SK-N-MC (cell line): ENCODE results near the gene OAT.
"Not testable (repeated sequence)": the region's sequence is repeated elsewhere in the genome, so short reads cannot be mapped to it uniquely, and the experiment has no call there.

ENCODE experiments used
- DNase-seq: peaks from one replicate; pipeline ENCODE4 v3.0.0-alpha.2; 2011; ENCODE audit warnings: low read depth, low spot score
- H3K27ac ChIP-seq: fragments of 200-600 bp; sonication (generic); 2 replicates; pipeline ENCODE4 v1.5.1; 2016; ENCODE audit warnings: mixed run types
- H3K36me3 ChIP-seq: fragments of 200-600 bp; sonication (generic); 2 replicates; pipeline ENCODE4 v1.6.1; 2017; ENCODE audit warnings: antibody characterized with exemption, low read length, mixed read lengths; ENCODE audit not compliant: insufficient read depth
- H3K4me3 ChIP-seq: fragments of 200-600 bp; sonication (generic); 2 replicates; pipeline ENCODE4 v1.5.1; 2016
- H3K9ac ChIP-seq: fragments of 200-600 bp; sonication (generic); 2 replicates; pipeline ENCODE4 v1.8.0; 2017; ENCODE audit warnings: mixed run types, mixed read lengths; ENCODE audit not compliant: insufficient read length
- H3K9me3 ChIP-seq: fragments of 200-600 bp; sonication (generic); 2 replicates; pipeline ENCODE4 v1.6.1; 2017; ENCODE audit warnings: low read depth, mild to moderate bottlenecking, antibody characterized with exemption, low read length, moderate library complexity, mixed read lengths
- EZH2 ChIP-seq: fragments of 200-600 bp; sonication (generic); IDR thresholded peaks from one replicate; pipeline ENCODE4 v1.6.1; 2017; ENCODE audit warnings: antibody characterized with exemption
- FOXP2 ChIP-seq: optimal IDR thresholded peaks from 2 replicates; pipeline ENCODE3; 2011; ENCODE audit warnings: mild to moderate bottlenecking, moderate library complexity; ENCODE audit not compliant: insufficient read depth; ENCODE audit errors: extremely low read length, control extremely low read depth
- POLR2AphosphoS5 ChIP-seq: IDR thresholded peaks from 2 replicates; pipeline ENCODE4 v1.6.1; 2012; ENCODE audit warnings: mild to moderate bottlenecking, low read depth, low read length, borderline replicate concordance

Gene OAT

GRCh38 chr10:124372899-124373298, 45.8 kb downstream of the OAT start:
- no peak overlapping the region for H3K27ac ChIP-seq
- DNase-seq = no peak
- TF ChIP-seq FOXP2 = no peak
- TF ChIP-seq POLR2AphosphoS5 = no peak
- no peak for TF ChIP-seq EZH2

GRCh38 chr10:124370426-124370825, 48.3 kb downstream of the OAT start:
- DNase-seq = no peak
- H3K9ac ChIP-seq = no peak overlapping the region

More at GRCh38 chr10:124372899-124373298, 45.8 kb downstream of the OAT start:
- Histone ChIP-seq H3K9me3 (no peaks in the 10 kb centered on the region), H3K9ac (no peak overlapping the region), H3K4me3 (no peak overlapping the region), H3K36me3 (no peaks in the 10 kb centered on the region)

GRCh38 chr10:124369986-124370385, 48.7 kb downstream of the OAT start:
- TF ChIP-seq FOXP2 (no peak), POLR2AphosphoS5 (no peak), EZH2 (no peak)
- Histone ChIP-seq H3K9me3 (no peaks in the 10 kb centered on the region), H3K36me3 (no peaks in the 10 kb centered on the region), H3K9ac (no peak overlapping the region), H3K27ac (no peak overlapping the region), H3K4me3 (no peak overlapping the region)
- DNase-seq = no peak

More at GRCh38 chr10:124370426-124370825, 48.3 kb downstream of the OAT start:
- Histone ChIP-seq H3K9me3 (no peaks in the 10 kb centered on the region), H3K4me3 (no peak overlapping the region), H3K36me3 (no peaks in the 10 kb centered on the region), H3K27ac (no peak overlapping the region)
- TF ChIP-seq EZH2 (no peak), POLR2AphosphoS5 (no peak), FOXP2 (no peak)

- DNase-seq, H3K9me3 ChIP-seq, H3K4me3 ChIP-seq, H3K36me3 ChIP-seq, H3K27ac ChIP-seq, H3K9ac ChIP-seq: not testable (repeated sequence)
These were observed 49.2 kb downstream of the OAT start for GRCh38 chr10:124369533-124369932.

GRCh38 chr10:124369066-124369465, 49.7 kb downstream of the OAT start:
- TF ChIP-seq FOXP2 = no peak
- no peak for TF ChIP-seq POLR2AphosphoS5
- TF ChIP-seq EZH2 = no peak
- no peak for DNase-seq
- no peaks in the 10 kb centered on the region for H3K9me3 ChIP-seq
- H3K36me3 ChIP-seq = no peaks in the 10 kb centered on the region
- H3K27ac ChIP-seq = no peak overlapping the region
- no peak overlapping the region for H3K9ac ChIP-seq
- no peak overlapping the region for H3K4me3 ChIP-seq

GRCh38 chr10:124367936-124368335, 50.8 kb downstream of the OAT start:
- TF ChIP-seq POLR2AphosphoS5 = no peak
- no peak for TF ChIP-seq EZH2
- no peak for TF ChIP-seq FOXP2
- Histone ChIP-seq H3K4me3 (no peak overlapping the region), H3K27ac (no peak overlapping the region), H3K9ac (no peak overlapping the region), H3K36me3 (no peaks in the 10 kb centered on the region), H3K9me3 (no peaks in the 10 kb centered on the region)
- no peak for DNase-seq

- DNase-seq = no peak
- Histone ChIP-seq H3K27ac (no peak overlapping the region), H3K9me3 (no peaks in the 10 kb centered on the region), H3K4me3 (no peak overlapping the region), H3K36me3 (no peaks in the 10 kb centered on the region), H3K9ac (no peak overlapping the region)
- TF ChIP-seq FOXP2 (no peak), POLR2AphosphoS5 (no peak), EZH2 (no peak)
These were observed 51.3 kb downstream of the OAT start for GRCh38 chr10:124367414-124367813.

- H3K9me3 ChIP-seq = no peaks in the 10 kb centered on the region
- H3K4me3 ChIP-seq = no peak overlapping the region
- DNase-seq = no peak
- no peak for TF ChIP-seq EZH2
- TF ChIP-seq POLR2AphosphoS5 = no peak
- no peak for TF ChIP-seq FOXP2
- H3K36me3 ChIP-seq = no peaks in the 10 kb centered on the region
- no peak overlapping the region for H3K27ac ChIP-seq
- no peak overlapping the region for H3K9ac ChIP-seq
These were observed 51.9 kb downstream of the OAT start for GRCh38 chr10:124366825-124367224.

- no peak overlapping the region for H3K4me3 ChIP-seq
- no peak overlapping the region for H3K9ac ChIP-seq
- no peak for TF ChIP-seq POLR2AphosphoS5
- no peak for TF ChIP-seq EZH2
- no peak for TF ChIP-seq FOXP2
- no peak overlapping the region for H3K27ac ChIP-seq
- no peaks in the 10 kb centered on the region for H3K36me3 ChIP-seq
- DNase-seq = no peak
- H3K9me3 ChIP-seq = no peaks in the 10 kb centered on the region
These were observed 52.4 kb downstream of the OAT start for GRCh38 chr10:124366343-124366742.
